SKM-1 (cell line): Measurements from ENCODE around the gene PCNP.
"Not testable (repeated sequence)": the region's sequence is repeated elsewhere in the genome, so short reads cannot be mapped to it uniquely, and the experiment has no call there.

ENCODE experiments used
- DNase-seq: peaks from one replicate; lab custom pipeline; 2025; ENCODE audit not compliant: unreplicated experiment; lab: John Stamatoyannopoulos, UW

PCNP gene

GRCh38 chr3:101573449-101574387 is at the start of gene PCNP:
Gene PCNP, plus strand, starts transcription at chr3:101574180. Its CDS starts 36 bp downstream, at chr3:101574216.
- DNase-seq = peak; percentile 92

- no peak for DNase-seq
Observed at GRCh38 chr3:101527441-101527840, 46.5 kb upstream of the PCNP start.

GRCh38 chr3:101527906-101528305 is 46.1 kb upstream of the PCNP start:
- DNase-seq = no peak

GRCh38 chr3:101529816-101530685 is 43.9 kb upstream of the PCNP start:
- no peak for DNase-seq

GRCh38 chr3:101530686-101531047 is 43.3 kb upstream of the PCNP start:
- no peak for DNase-seq

GRCh38 chr3:101531473-101532086 is 42.4 kb upstream of the PCNP start:
- no peak for DNase-seq

- DNase-seq = no peak
Observed at GRCh38 chr3:101532783-101533602, 41.0 kb upstream of the PCNP start.

GRCh38 chr3:101533603-101533968 is 40.4 kb upstream of the PCNP start:
- DNase-seq = no peak

- DNase-seq = no peak
Observed at GRCh38 chr3:101535221-101535620, 38.8 kb upstream of the PCNP start.

- DNase-seq = no peak
Observed at GRCh38 chr3:101536266-101536665, 37.7 kb upstream of the PCNP start.

- DNase-seq = not testable (repeated sequence)
Observed at GRCh38 chr3:101536955-101537354, 37.0 kb upstream of the PCNP start.

- no peak for DNase-seq
Observed at GRCh38 chr3:101542957-101543356, 31.0 kb upstream of the PCNP start.

- no peak for DNase-seq
Observed at GRCh38 chr3:101544161-101544850, 29.7 kb upstream of the PCNP start.

GRCh38 chr3:101548527-101549105 is 25.4 kb upstream of the PCNP start:
- DNase-seq = no peak

- DNase-seq = no peak
Observed at GRCh38 chr3:101549473-101549872, 24.5 kb upstream of the PCNP start.

- DNase-seq = not testable (repeated sequence)
Observed at GRCh38 chr3:101551359-101552081, 22.5 kb upstream of the PCNP start.

- not testable (repeated sequence) for DNase-seq
Observed at GRCh38 chr3:101553381-101553780, 20.6 kb upstream of the PCNP start.

- no peak for DNase-seq
Observed at GRCh38 chr3:101556064-101556463, 17.9 kb upstream of the PCNP start.
